SK-N-SH treated with all-trans-retinoic acid at 6 μM for 48 hours (cell line): ENCODE measurements around the gene SNAPC2.

Experiments
- ATAC-seq: fragments of 200-7000 bp; cut with Tn5 transposase; 3 replicates; pipeline ENCODE4 v1.9.1; 2020; ENCODE audit warnings: mild to moderate bottlenecking, moderate library complexity
- ARNTL ChIP-seq: fragments of 450-650 bp; formaldehyde crosslinking; IDR thresholded peaks from 2 replicates; pipeline ENCODE4 v1.5.0; 2020; ENCODE audit warnings: low read depth, mild to moderate bottlenecking, moderate library complexity, borderline replicate concordance
- BACH2 ChIP-seq: fragments of 250-450 bp; sonication (Bioruptor Pico); IDR thresholded peaks from 2 replicates; pipeline ENCODE4 v1.9.0; 2021; ENCODE audit warnings: mild to moderate bottlenecking, borderline replicate concordance
- CSDC2 ChIP-seq: fragments of 250-450 bp; sonication (Bioruptor Pico); IDR thresholded peaks from 2 replicates; pipeline ENCODE4 v1.5.0; 2020; ENCODE audit warnings: mild to moderate bottlenecking, moderate library complexity
- ESRRG ChIP-seq: fragments of 250-450 bp; sonication (Bioruptor Pico); IDR thresholded peaks from 2 replicates; pipeline ENCODE4 v1.6.1; 2021; ENCODE audit warnings: mild to moderate bottlenecking
- GLIS3 ChIP-seq: fragments of 250-450 bp; sonication (Bioruptor Pico); IDR thresholded peaks from 2 replicates; pipeline ENCODE4 v1.5.0; 2020; ENCODE audit warnings: mild to moderate bottlenecking, moderate library complexity
- ISL1 ChIP-seq: fragments of 250-450 bp; sonication (Bioruptor Pico); IDR thresholded peaks from 2 replicates; pipeline ENCODE4 v2.1.2; 2022; ENCODE audit warnings: mild to moderate bottlenecking, moderate library complexity
- OSR1 ChIP-seq: fragments of 250-450 bp; sonication (Bioruptor Pico); IDR thresholded peaks from 2 replicates; pipeline ENCODE4 v1.8.0; 2022; ENCODE audit warnings: moderate library complexity, mild to moderate bottlenecking, inconsistent platforms
- PATZ1 ChIP-seq: fragments of 250-450 bp; sonication (Bioruptor Pico); IDR thresholded peaks from 2 replicates; pipeline ENCODE4 v1.8.0; 2020; ENCODE audit warnings: mild to moderate bottlenecking, moderate library complexity, borderline replicate concordance
- POU6F1 ChIP-seq: fragments of 250-450 bp; sonication (Bioruptor Pico); IDR thresholded peaks from 2 replicates; pipeline ENCODE4 v1.8.0; 2021; ENCODE audit warnings: low read depth, mild to moderate bottlenecking, moderate library complexity, borderline replicate concordance
- RARB ChIP-seq: fragments of 250-450 bp; sonication (Bioruptor Pico); IDR thresholded peaks from 2 replicates; pipeline ENCODE4 v1.8.0; 2021; ENCODE audit warnings: mild to moderate bottlenecking, moderate library complexity
- SNAI2 ChIP-seq: fragments of 250-450 bp; sonication (Bioruptor Pico); IDR thresholded peaks from 2 replicates; pipeline ENCODE4 v1.5.0; 2020; ENCODE audit warnings: mild to moderate bottlenecking, moderate library complexity
- TCF4 ChIP-seq: fragments of 250-450 bp; sonication (Bioruptor Pico); IDR thresholded peaks from 2 replicates; pipeline ENCODE4 v1.8.0; 2021; ENCODE audit warnings: mild to moderate bottlenecking, moderate library complexity, borderline replicate concordance
- TOX ChIP-seq: fragments of 250-450 bp; sonication (Bioruptor Pico); IDR thresholded peaks from 2 replicates; pipeline ENCODE4 v1.8.0; 2021; ENCODE audit warnings: mild to moderate bottlenecking, moderate library complexity, borderline replicate concordance
- ZC3H10 ChIP-seq: fragments of 250-450 bp; sonication (Bioruptor Pico); IDR thresholded peaks from 2 replicates; pipeline ENCODE4 v1.5.1; 2021; ENCODE audit warnings: mild to moderate bottlenecking, moderate library complexity
- ZFP3 ChIP-seq: fragments of 250-450 bp; sonication (Bioruptor Pico); IDR thresholded peaks from 2 replicates; pipeline ENCODE4 v1.5.0; 2020; ENCODE audit warnings: mild to moderate bottlenecking, moderate library complexity
- ZFP30 ChIP-seq: fragments of 450-650 bp; formaldehyde crosslinking; IDR thresholded peaks from 2 replicates; pipeline ENCODE4 v1.5.0; 2022; ENCODE audit warnings: mild to moderate bottlenecking, moderate library complexity
- ZNF565 ChIP-seq: fragments of 450-650 bp; formaldehyde crosslinking; conservative IDR thresholded peaks from 2 replicates; pipeline ENCODE4 v1.5.0; 2020; ENCODE audit warnings: low read depth, mild to moderate bottlenecking, moderate library complexity
- ZNF70 ChIP-seq: fragments of 450-650 bp; formaldehyde crosslinking; IDR thresholded peaks from 2 replicates; pipeline ENCODE4 v1.5.0; 2020; ENCODE audit warnings: mild to moderate bottlenecking, moderate library complexity
- ZNF8 ChIP-seq: fragments of 450-650 bp; formaldehyde crosslinking; IDR thresholded peaks from 2 replicates; pipeline ENCODE4 v1.5.0; 2020; ENCODE audit warnings: mild to moderate bottlenecking, moderate library complexity
- TF ChIP-seq, protein P1 (sequence below): fragments of 250-450 bp; sonication (Bioruptor Pico); IDR thresholded peaks from 2 replicates; pipeline ENCODE4 v1.5.1; 2021; ENCODE audit warnings: mild to moderate bottlenecking, moderate library complexity
- TF ChIP-seq, protein P2 (sequence below): fragments of 250-450 bp; sonication (Bioruptor Pico); IDR thresholded peaks from 2 replicates; pipeline ENCODE4 v1.5.1; 2020; ENCODE audit warnings: low read depth, mild to moderate bottlenecking, moderate library complexity

SNAPC2 gene

DNA sequence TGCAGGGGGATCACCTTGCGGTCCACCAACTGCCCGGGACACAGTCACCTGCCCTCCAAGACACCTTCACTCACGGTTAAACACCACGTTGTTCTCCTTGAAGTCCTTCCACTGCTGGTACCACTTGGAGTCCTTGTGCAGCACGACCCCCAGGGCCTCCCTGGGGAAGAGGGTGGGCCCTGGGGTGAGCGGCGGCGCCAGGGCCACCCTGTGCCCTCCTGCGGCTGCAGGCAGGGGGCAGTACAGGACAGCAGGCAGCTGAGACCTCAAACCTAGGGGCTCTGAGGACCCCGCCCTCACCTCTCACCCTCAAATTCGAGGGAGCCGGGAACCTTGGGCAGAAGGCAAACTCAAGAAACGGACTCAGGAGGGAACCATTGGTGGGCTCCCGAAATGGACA is 13.3 kb downstream of the SNAPC2 start:
- ATAC-seq: no peak

GRCh38 chr19:7933828-7934725 is 13.9 kb downstream of the SNAPC2 start:
- no peak for ATAC-seq
- TF ChIP-seq RARB (CRISPR knock-in tag) (no peak), ZFP30 (CRISPR knock-in tag) (no peak), BACH2 (CRISPR knock-in tag) (no peak), POU6F1 (CRISPR knock-in tag) (no peak), ZNF70 (no peak), ZFP3 (CRISPR knock-in tag) (no peak), TOX (CRISPR knock-in tag) (no peak), ZC3H10 (CRISPR knock-in tag) (no peak), ISL1 (CRISPR knock-in tag) (no peak), PATZ1 (CRISPR knock-in tag) (no peak), ZNF8 (CRISPR knock-in tag) (no peak), ESRRG (no peak), CSDC2 (no peak), ZNF565 (CRISPR knock-in tag) (no peak)

More for the DNA sequence above, 13.3 kb downstream of the SNAPC2 start:
- TF ChIP-seq ZFP30 (CRISPR knock-in tag) (no peak), ZNF8 (CRISPR knock-in tag) (no peak), TCF4 (CRISPR knock-in tag) (no peak), ZNF565 (CRISPR knock-in tag) (no peak), ZC3H10 (CRISPR knock-in tag) (no peak), ARNTL (CRISPR knock-in tag) (no peak), SNAI2 (CRISPR knock-in tag) (no peak), GLIS3 (CRISPR knock-in tag) (no peak), POU6F1 (CRISPR knock-in tag) (no peak), PATZ1 (CRISPR knock-in tag) (no peak), ISL1 (CRISPR knock-in tag) (no peak), ZFP3 (CRISPR knock-in tag) (no peak), OSR1 (no peak), CSDC2 (no peak), BACH2 (CRISPR knock-in tag) (no peak), RARB (CRISPR knock-in tag) (no peak)
- TF ChIP-seq, protein P1, sequence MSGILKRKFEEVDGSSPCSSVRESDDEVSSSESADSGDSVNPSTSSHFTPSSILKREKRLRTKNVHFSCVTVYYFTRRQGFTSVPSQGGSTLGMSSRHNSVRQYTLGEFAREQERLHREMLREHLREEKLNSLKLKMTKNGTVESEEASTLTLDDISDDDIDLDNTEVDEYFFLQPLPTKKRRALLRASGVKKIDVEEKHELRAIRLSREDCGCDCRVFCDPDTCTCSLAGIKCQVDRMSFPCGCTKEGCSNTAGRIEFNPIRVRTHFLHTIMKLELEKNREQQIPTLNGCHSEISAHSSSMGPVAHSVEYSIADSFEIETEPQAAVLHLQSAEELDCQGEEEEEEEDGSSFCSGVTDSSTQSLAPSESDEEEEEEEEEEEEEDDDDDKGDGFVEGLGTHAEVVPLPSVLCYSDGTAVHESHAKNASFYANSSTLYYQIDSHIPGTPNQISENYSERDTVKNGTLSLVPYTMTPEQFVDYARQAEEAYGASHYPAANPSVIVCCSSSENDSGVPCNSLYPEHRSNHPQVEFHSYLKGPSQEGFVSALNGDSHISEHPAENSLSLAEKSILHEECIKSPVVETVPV (CRISPR knock-in tag): no peak
- TF ChIP-seq, protein P2, sequence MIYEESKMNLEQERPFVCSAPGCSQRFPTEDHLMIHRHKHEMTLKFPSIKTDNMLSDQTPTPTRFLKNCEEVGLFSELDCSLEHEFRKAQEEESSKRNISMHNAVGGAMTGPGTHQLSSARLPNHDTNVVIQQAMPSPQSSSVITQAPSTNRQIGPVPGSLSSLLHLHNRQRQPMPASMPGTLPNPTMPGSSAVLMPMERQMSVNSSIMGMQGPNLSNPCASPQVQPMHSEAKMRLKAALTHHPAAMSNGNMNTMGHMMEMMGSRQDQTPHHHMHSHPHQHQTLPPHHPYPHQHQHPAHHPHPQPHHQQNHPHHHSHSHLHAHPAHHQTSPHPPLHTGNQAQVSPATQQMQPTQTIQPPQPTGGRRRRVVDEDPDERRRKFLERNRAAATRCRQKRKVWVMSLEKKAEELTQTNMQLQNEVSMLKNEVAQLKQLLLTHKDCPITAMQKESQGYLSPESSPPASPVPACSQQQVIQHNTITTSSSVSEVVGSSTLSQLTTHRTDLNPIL (CRISPR knock-in tag): no peak
